ENCODE measurements around the gene SHLD2.
"Not testable (repeated sequence)": the region's sequence is repeated elsewhere in the genome, so short reads cannot be mapped to it uniquely, and the experiment has no call there.

DNA sequence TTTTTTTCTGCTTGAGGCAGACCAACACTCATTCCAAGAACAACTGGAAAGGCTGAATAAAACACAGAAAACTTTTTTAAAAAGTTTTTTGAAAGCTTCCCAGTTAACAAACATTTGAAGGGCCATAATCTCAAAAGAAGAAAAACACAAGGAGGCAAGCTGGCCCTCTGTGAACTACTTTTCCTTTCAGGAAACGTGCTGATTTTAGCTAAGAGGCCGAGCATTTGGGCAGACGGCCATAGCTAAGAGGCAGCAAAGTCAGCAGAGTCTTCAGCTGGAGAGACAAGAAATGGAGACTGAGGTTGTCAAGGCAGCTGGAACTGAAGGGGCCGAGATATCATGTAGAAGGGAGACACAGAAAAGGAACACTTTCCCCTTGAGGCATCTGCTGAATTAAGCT is 111.9 kb downstream of the SHLD2 start:
- TF ChIP-seq EP300, POLR2A (IDR thresholded peaks at IDR 0.05): not testable (repeated sequence)
- TF ChIP-seq, protein P1, sequence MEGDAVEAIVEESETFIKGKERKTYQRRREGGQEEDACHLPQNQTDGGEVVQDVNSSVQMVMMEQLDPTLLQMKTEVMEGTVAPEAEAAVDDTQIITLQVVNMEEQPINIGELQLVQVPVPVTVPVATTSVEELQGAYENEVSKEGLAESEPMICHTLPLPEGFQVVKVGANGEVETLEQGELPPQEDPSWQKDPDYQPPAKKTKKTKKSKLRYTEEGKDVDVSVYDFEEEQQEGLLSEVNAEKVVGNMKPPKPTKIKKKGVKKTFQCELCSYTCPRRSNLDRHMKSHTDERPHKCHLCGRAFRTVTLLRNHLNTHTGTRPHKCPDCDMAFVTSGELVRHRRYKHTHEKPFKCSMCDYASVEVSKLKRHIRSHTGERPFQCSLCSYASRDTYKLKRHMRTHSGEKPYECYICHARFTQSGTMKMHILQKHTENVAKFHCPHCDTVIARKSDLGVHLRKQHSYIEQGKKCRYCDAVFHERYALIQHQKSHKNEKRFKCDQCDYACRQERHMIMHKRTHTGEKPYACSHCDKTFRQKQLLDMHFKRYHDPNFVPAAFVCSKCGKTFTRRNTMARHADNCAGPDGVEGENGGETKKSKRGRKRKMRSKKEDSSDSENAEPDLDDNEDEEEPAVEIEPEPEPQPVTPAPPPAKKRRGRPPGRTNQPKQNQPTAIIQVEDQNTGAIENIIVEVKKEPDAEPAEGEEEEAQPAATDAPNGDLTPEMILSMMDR (IDR thresholded peaks at IDR 0.05) = not testable (repeated sequence)

All from ovary (tissue), 3 donors.